ENCODE measurements around the gene CRADD. TPM values are rescaled to one million over a fixed set of nuclear protein-coding genes. Genes with fewer than 3 reads are reported as not detected.

The CRADD gene
- total RNA-seq, 1 donor from 2014 or later = 9.1 TPM

DNA sequence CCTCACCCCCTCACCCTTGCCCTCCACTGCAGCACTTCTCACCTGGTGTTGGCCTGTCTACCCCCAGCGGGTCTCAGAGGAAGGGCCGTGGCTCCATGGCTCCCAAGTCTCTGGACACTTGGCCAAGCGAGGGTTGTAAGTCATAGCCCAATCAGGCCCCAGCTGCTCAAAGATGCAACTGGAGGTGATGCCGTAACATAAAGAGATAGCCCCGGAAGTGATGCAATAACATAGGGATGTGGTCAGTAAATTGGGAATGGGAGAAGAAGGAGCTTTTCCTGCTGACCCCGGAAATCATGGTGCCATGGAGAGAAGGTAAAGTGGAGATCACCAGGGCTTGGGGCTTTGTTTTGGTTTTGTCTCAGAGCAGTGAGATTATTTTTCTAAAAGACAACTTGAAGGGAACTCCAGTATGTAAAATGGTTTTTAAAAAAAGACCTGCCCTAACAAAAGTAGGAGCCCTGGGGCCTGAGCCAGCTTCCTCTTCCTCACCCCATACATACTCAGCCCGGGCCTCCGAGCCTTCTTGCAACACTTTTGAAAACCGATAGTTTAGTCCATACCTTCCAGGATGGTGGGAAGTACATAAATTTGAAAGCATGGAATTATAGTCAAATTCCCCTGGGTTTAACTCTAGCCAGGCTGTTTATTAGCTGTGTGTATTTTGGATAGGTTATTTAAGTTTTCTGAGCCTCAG is 212.5 kb downstream of the CRADD start:
- DNase-seq (ENCODE audit: low spot score) = no peak
- Mint-ChIP-seq H3K27me3 (ENCODE audit: low read depth) (peaks cover 3% of the 10 kb centered on the region), H3K36me3 (ENCODE audit: low read depth) (no peaks in the 10 kb centered on the region), H3K4me3 (ENCODE audit: unreplicated experiment) (no peak overlapping the region), H3K9me3 (ENCODE audit: low read depth) (no peaks in the 10 kb centered on the region), H3K27ac (ENCODE audit: unreplicated experiment) (no peak overlapping the region), H3K4me1 (ENCODE audit: low read depth) (peaks cover 23% of the 10 kb centered on the region)
- TF ChIP-seq, protein P1, sequence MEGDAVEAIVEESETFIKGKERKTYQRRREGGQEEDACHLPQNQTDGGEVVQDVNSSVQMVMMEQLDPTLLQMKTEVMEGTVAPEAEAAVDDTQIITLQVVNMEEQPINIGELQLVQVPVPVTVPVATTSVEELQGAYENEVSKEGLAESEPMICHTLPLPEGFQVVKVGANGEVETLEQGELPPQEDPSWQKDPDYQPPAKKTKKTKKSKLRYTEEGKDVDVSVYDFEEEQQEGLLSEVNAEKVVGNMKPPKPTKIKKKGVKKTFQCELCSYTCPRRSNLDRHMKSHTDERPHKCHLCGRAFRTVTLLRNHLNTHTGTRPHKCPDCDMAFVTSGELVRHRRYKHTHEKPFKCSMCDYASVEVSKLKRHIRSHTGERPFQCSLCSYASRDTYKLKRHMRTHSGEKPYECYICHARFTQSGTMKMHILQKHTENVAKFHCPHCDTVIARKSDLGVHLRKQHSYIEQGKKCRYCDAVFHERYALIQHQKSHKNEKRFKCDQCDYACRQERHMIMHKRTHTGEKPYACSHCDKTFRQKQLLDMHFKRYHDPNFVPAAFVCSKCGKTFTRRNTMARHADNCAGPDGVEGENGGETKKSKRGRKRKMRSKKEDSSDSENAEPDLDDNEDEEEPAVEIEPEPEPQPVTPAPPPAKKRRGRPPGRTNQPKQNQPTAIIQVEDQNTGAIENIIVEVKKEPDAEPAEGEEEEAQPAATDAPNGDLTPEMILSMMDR (IDR thresholded peaks at IDR 0.05) = no peak

DNA sequence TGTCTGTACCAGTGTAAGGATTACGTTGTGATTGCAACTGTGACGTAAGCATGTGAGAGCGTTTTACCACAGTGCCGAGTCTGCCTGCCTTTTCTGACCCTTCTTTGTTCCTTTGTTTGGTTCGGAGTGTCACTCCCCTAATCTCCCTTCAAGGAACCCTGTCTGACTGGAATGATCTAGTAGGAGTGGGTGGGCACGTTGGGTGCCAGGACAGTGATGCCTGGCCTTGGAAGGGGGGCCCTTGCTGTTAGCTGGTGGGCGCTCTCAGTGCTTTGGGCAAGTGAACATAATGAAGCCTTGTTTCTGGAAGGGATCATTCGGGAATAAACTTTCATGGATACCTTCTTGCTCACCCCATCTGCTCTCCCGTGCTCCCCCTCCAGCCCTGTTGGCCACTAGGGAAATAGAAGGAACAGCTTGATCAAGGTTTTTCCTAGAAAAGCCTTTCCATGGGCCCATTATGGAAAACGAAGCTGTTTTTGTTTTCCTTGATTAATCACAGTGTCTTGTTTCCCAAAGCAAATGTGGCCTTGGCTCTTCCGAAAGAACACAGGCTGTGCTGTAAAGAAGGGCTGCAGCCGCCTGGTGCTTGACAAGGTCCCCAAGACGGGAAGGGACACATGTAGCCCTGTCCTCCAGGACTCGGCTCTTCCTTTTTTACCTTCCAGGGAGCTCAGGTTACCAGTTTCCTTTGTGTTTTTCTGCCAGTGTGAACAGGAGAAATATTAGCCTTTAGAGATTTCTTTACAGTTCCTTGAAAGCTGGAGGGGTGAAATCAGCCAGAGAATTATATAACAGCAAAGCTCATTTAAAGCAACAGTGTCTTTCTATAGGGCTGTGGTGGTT is 215.5 kb downstream of the CRADD start:
- Mint-ChIP-seq H3K27ac (ENCODE audit: unreplicated experiment) (no peak overlapping the region), H3K4me3 (ENCODE audit: unreplicated experiment) (no peak overlapping the region), H3K36me3 (ENCODE audit: low read depth) (no peaks in the 10 kb centered on the region), H3K27me3 (ENCODE audit: low read depth) (peaks cover 3% of the 10 kb centered on the region), H3K9me3 (ENCODE audit: low read depth) (no peaks in the 10 kb centered on the region), H3K4me1 (ENCODE audit: low read depth) (peaks cover 25% of the 10 kb centered on the region)
- TF ChIP-seq, protein P1 (IDR thresholded peaks at IDR 0.05) = no peak
- no peak for DNase-seq (ENCODE audit: low spot score)

DNA sequence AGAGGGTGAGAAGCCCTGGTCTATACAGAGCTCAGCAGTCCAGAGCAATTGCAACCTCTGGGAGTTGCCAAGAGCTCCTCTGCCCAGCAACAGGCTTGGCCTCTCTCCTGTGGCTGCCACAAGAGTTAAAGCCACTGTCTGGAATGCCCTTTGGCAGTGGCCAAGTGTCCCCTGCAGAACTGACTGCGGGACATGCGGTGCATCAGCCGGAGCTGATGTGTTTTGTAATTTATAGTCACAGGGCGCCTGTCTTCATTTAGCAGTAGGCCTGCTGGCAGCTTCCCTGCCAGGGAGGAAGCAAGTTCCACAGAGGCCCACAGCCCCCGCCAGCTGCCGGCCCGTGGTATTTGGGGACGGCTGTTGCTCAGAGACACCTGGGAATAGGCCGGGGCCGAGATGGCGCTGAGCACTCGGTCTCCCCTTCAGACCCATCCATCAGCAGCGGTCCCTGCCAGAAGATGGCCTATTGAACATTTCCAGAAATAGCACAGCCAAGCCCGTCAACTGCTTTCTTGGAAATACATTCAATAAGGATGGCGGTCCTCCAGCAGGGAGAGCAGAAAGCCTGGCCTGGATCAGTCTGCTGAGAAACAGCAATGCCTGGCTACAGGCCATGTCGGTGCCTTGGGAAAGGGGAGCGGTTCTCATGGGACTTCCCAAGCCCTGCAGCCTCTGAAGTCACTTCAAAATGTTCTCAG is 217.4 kb downstream of the CRADD start:
- TF ChIP-seq, protein P1 (IDR thresholded peaks at IDR 0.05) = no peak
- no peaks in the 10 kb centered on the region for H3K9me3 Mint-ChIP-seq (ENCODE audit: low read depth)
- peaks cover 23% of the 10 kb centered on the region for H3K4me1 Mint-ChIP-seq (ENCODE audit: low read depth)
- peaks cover 3% of the 10 kb centered on the region for H3K27me3 Mint-ChIP-seq (ENCODE audit: low read depth)
- H3K27ac Mint-ChIP-seq (ENCODE audit: unreplicated experiment) = no peak overlapping the region
- H3K4me3 Mint-ChIP-seq (ENCODE audit: unreplicated experiment) = no peak overlapping the region
- H3K36me3 Mint-ChIP-seq (ENCODE audit: low read depth) = no peaks in the 10 kb centered on the region
- DNase-seq (ENCODE audit: low spot score) = no peak

DNA sequence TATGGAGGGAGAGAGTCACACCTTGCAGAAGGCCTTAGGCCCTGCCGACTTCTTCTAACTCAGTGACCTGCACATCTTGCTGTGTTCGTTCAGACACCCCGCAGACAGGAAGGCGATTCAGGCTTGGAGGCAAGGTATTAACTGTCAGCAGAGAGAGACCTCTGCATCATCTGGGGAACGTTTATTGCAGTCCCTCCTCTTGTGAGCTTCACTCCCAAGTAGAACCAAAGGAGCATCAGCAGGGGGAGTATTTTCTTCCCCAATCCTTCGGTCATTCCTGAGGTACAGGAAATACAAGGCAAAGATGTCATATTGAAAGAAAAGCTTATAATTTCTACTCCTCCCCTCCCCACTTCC is 217.9 kb downstream of the CRADD start:
- no peak for DNase-seq (ENCODE audit: low spot score)
- peaks cover 18% of the 10 kb centered on the region for H3K4me1 Mint-ChIP-seq (ENCODE audit: low read depth)
- H3K4me3 Mint-ChIP-seq (ENCODE audit: unreplicated experiment) = no peak overlapping the region
- TF ChIP-seq, protein P1 (IDR thresholded peaks at IDR 0.05) = peak; percentile 46
- H3K9me3 Mint-ChIP-seq (ENCODE audit: low read depth) = no peaks in the 10 kb centered on the region
- no peak overlapping the region for H3K27ac Mint-ChIP-seq (ENCODE audit: unreplicated experiment)
- no peaks in the 10 kb centered on the region for H3K36me3 Mint-ChIP-seq (ENCODE audit: low read depth)
- H3K27me3 Mint-ChIP-seq (ENCODE audit: low read depth) = peaks cover 3% of the 10 kb centered on the region

DNA sequence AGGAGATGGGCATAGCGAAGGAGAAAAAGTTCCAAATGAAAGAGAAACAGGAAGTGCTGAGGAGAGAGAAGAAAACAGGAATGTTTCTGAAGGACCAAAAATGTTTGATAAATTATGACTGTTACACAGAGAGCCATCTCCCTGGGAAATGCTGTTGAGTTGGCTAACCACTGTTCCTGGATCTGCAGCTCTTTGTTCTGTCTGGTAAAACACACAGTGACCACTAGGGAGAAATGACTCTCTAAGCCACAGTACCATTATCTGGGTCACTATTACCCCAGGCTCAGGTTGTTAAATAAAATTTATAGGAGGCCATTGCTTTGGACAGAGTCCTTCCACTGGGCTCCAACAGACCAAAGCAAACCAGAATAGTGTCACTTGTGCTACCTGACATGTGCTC is 219.3 kb downstream of the CRADD start:
- Mint-ChIP-seq H3K4me3 (ENCODE audit: unreplicated experiment) (no peak overlapping the region), H3K36me3 (ENCODE audit: low read depth) (no peaks in the 10 kb centered on the region), H3K27me3 (ENCODE audit: low read depth) (peaks cover 3% of the 10 kb centered on the region), H3K4me1 (ENCODE audit: low read depth) (peaks cover 18% of the 10 kb centered on the region), H3K27ac (ENCODE audit: unreplicated experiment) (no peak overlapping the region), H3K9me3 (ENCODE audit: low read depth) (no peaks in the 10 kb centered on the region)
- TF ChIP-seq, protein P1 (IDR thresholded peaks at IDR 0.05) = peak; percentile 40
- DNase-seq (ENCODE audit: low spot score) = no peak

Measured in chondrocyte (in vitro differentiated cells).